K562 (cell line): ENCODE measurements around the gene ALG1. TPM values are rescaled to one million over a fixed set of nuclear protein-coding genes. Genes with fewer than 3 reads are reported as not detected.

ENCODE experiments used
- AFF1 ChIP-seq, 2 experiments: fragments of 450-650 bp; IDR thresholded peaks; 2 replicates each; pipeline ENCODE4 v1.6.1; 2018; ENCODE audit warnings: mild to moderate bottlenecking in 2 of 2, low read depth in 1 of 2; ENCODE audit not compliant: partially characterized antibody in 2 of 2
- CEBPZ ChIP-seq: fragments of 150-350 bp; IDR thresholded peaks from 2 replicates; pipeline ENCODE4 v1.6.1; 2014; ENCODE audit warnings: low read depth, mild to moderate bottlenecking, low read length, borderline replicate concordance
- CXXC5 ChIP-seq: fragments of 250-450 bp; sonication (Bioruptor Pico); IDR thresholded peaks from 2 replicates; pipeline ENCODE4 v1.8.0; 2022; ENCODE audit warnings: inconsistent platforms, mild to moderate bottlenecking, moderate library complexity
- EGR1 ChIP-seq: fragments of 450-650 bp; conservative IDR thresholded peaks from 2 replicates; pipeline ENCODE4 v1.6.1; 2017; ENCODE audit warnings: mild to moderate bottlenecking
- FIP1L1 ChIP-seq: fragments of 200-400 bp; formaldehyde crosslinking; IDR thresholded peaks from 2 replicates; pipeline ENCODE4 v1.6.1; 2018; ENCODE audit warnings: mild to moderate bottlenecking, low read depth, low read length; ENCODE audit not compliant: poor library complexity, severe bottlenecking
- FOXJ2 ChIP-seq: fragments of 200-800 bp; sonication (Bioruptor generic); IDR thresholded peaks from 2 replicates; pipeline ENCODE4 v1.6.1; 2016; ENCODE audit warnings: missing genetic modification characterization, missing compliant biosample characterization
- HDGF ChIP-seq: fragments of 450-650 bp; IDR thresholded peaks from 2 replicates; pipeline ENCODE4 v1.6.1; 2016
- HMG20A ChIP-seq: fragments of 450-650 bp; formaldehyde crosslinking; conservative IDR thresholded peaks from 2 replicates; pipeline ENCODE4 v1.4.0; 2020; ENCODE audit warnings: mild to moderate bottlenecking, mixed read lengths
- HNRNPL ChIP-seq: fragments of 200-400 bp; formaldehyde crosslinking; IDR thresholded peaks from 2 replicates; pipeline ENCODE4 v1.6.1; 2017; ENCODE audit warnings: low read depth, mild to moderate bottlenecking, low read length
- HNRNPUL1 ChIP-seq: fragments of 200-400 bp; formaldehyde crosslinking; IDR thresholded peaks from 2 replicates; pipeline ENCODE4 v1.6.1; 2017; ENCODE audit warnings: low read length
- MBD2 ChIP-seq: sonication (generic); IDR thresholded peaks from 2 replicates; pipeline ENCODE4 v1.6.1; 2016; ENCODE audit warnings: low read depth, borderline replicate concordance
- MIER1 ChIP-seq: fragments of 450-650 bp; IDR thresholded peaks from 2 replicates; pipeline ENCODE4 v1.6.1; 2016; ENCODE audit warnings: antibody characterized with exemption, mild to moderate bottlenecking, low read depth
- MLLT1 ChIP-seq, 2 experiments: fragments of 450-650 bp; IDR thresholded peaks; 2 replicates each; pipeline ENCODE4 v1.6.1; 2016
- MYNN ChIP-seq, 2 experiments: sonication (generic); formaldehyde crosslinking in 1 of 2; IDR thresholded peaks; 2 replicates each; pipeline versions ENCODE4 v1.5.0 to v1.6.1; 2016 to 2020; ENCODE audit warnings: antibody characterized with exemption in 1 of 2, missing genetic modification reagents in 1 of 2
- NFIC ChIP-seq: fragments of 450-650 bp; IDR thresholded peaks from 2 replicates; pipeline ENCODE4 v1.6.1; 2017; ENCODE audit warnings: mild to moderate bottlenecking, inconsistent platforms
- POLR2G ChIP-seq: fragments of 200-400 bp; formaldehyde crosslinking; IDR thresholded peaks from 2 replicates; pipeline ENCODE4 v1.6.1; 2017; ENCODE audit warnings: low read depth, mild to moderate bottlenecking, antibody characterized with exemption, low read length, moderate library complexity
- SMAD3 ChIP-seq: fragments of 450-650 bp; formaldehyde crosslinking; conservative IDR thresholded peaks from 2 replicates; pipeline ENCODE4 v1.4.0; 2020; ENCODE audit warnings: mild to moderate bottlenecking
- SP2 ChIP-seq: IDR thresholded peaks from 2 replicates; pipeline ENCODE4 v1.6.1; 2011; ENCODE audit warnings: mild to moderate bottlenecking, low read depth, low read length, moderate library complexity; ENCODE audit not compliant: poor library complexity, severe bottlenecking; ENCODE audit errors: extremely low read depth
- ZNF174 ChIP-seq: fragments of 250-450 bp; sonication (Bioruptor Pico); IDR thresholded peaks from 2 replicates; pipeline ENCODE4 v1.4.0; 2020; ENCODE audit warnings: mild to moderate bottlenecking
- polyA plus RNA-seq, 8 experiments: library from polyadenylated mRNA; depleted of rRNA in 4 of 8; stranded (reverse) in 5 of 8; unstranded in 3 of 8; fragments of >200 nt; fragmentation: Nextera tagmentation in 2 of 8; fragmentation: Illumina TruSeq in 1 of 8; extraction: Ambion mirVana in 2 of 8; extraction: Trizol in 1 of 8; gene quantifications; 2 replicates each; pipeline versions ENCODE4 v1.2.1 to v1.2.3, GENCODE V29; 2011 to 2014; ENCODE audit warnings: inconsistent platforms in 1 of 8, missing spikeins in 1 of 8
- total RNA-seq, 7 experiments: library from RNA; depleted of rRNA in 6 of 7; stranded (reverse); fragments of >200 nt in 6 of 7; fragmentation: Illumina TruSeq in 2 of 7; extraction: Trizol in 2 of 7; gene quantifications; 2 replicates each; pipeline versions ENCODE4 v1.2.1 to v1.2.3, GENCODE V29; 2011 to 2021; ENCODE audit warnings: low replicate concordance in 1 of 7

Gene ALG1
- total and polyA plus RNA-seq, 9 of the 15 experiments (the other 6 are each of a cell fraction or from before 2014, with no cell fraction given): 1.1 to 26.4 (median 18.3) TPM

- no peak for TF ChIP-seq FOXJ2 (tag)
- TF ChIP-seq NFIC: 0 out of 2 replicates have a peak, but pooled peaks have one; percentile 17
- no peak for TF ChIP-seq MYNN (IDR thresholded peaks at IDR 0.05)
- no peak for TF ChIP-seq MYNN (CRISPR knock-in tag; IDR thresholded peaks at IDR 0.05)
- TF ChIP-seq ZNF174: no peak
- peak in 1 of 2 experiments; percentile 94 for TF ChIP-seq AFF1 (IDR thresholded peaks at IDR 0.05; ENCODE audit: low read depth in 1 of 2, partially characterized antibody in 2 of 2)
- 0 out of 2 replicates have a peak, but pooled peaks have one; percentile 47 for TF ChIP-seq SMAD3
- peak; percentile 65; the same call in 1 of the 2 replicates for TF ChIP-seq MBD2
- no peak for TF ChIP-seq HDGF
- TF ChIP-seq CEBPZ: no peak
- TF ChIP-seq FIP1L1: peak; percentile 55
- TF ChIP-seq MLLT1 (IDR thresholded peaks at IDR 0.05): peak in 1 of 2 experiments; percentile 41; a peak in 1 of 4 replicates
- TF ChIP-seq POLR2G: peak; percentile 80
- no peak for TF ChIP-seq MIER1
- no peak for TF ChIP-seq HNRNPUL1
- TF ChIP-seq SP2: peak; percentile 31
- TF ChIP-seq EGR1: no peak
- TF ChIP-seq CXXC5 (CRISPR knock-in tag): peak; percentile 64
- TF ChIP-seq HNRNPL: no peak
- no peak for TF ChIP-seq HMG20A (CRISPR knock-in tag)
Measured at GRCh38 chr16:5033256-5034166, 38.1 kb upstream of the ALG1 start, which contains the start of gene NAGPA (continued).
